Colon (tissue), 2 donors: Measurements from ENCODE around the gene KCND2.
"Not testable (repeated sequence)": the region's sequence is repeated elsewhere in the genome, so short reads cannot be mapped to it uniquely, and the experiment has no call there.

ENCODE experiments used
- FAIRE-seq: peaks from 2 replicates; lab custom pipeline; 2012; peaks lifted over from hg19 to GRCh38; lab: Jason Lieb, UNC
- donor health status: control.
- donor health status: control.

The KCND2 gene

GRCh38 chr7:120272701-120273475 lies at the start of gene KCND2:
Gene KCND2, plus strand, starts transcription at chr7:120273175.
- FAIRE-seq, result no peak

GRCh38 chr7:120226188-120226587 lies 46.8 kb upstream of the KCND2 start:
- FAIRE-seq, result no peak

- no peak for FAIRE-seq
Measured at GRCh38 chr7:120227255-120227654, 45.7 kb upstream of the KCND2 start.

- FAIRE-seq, result no peak
Measured at GRCh38 chr7:120229084-120229483, 43.9 kb upstream of the KCND2 start.

- no peak for FAIRE-seq
Measured at GRCh38 chr7:120233338-120233737, 39.6 kb upstream of the KCND2 start.

GRCh38 chr7:120240350-120240749 lies 32.6 kb upstream of the KCND2 start:
- not testable (repeated sequence) for FAIRE-seq

- no peak for FAIRE-seq
Measured at GRCh38 chr7:120241973-120242372, 31.0 kb upstream of the KCND2 start.

- FAIRE-seq, result no peak
Measured at GRCh38 chr7:120254845-120255244, 18.1 kb upstream of the KCND2 start.

- FAIRE-seq, result no peak
Measured at GRCh38 chr7:120256344-120257070, 16.5 kb upstream of the KCND2 start.

GRCh38 chr7:120259386-120259785 lies 13.6 kb upstream of the KCND2 start:
- no peak for FAIRE-seq

- no peak for FAIRE-seq
Measured at GRCh38 chr7:120260111-120260510, 12.9 kb upstream of the KCND2 start.

GRCh38 chr7:120272261-120272660 lies 714 bp upstream of the KCND2 start:
- no peak for FAIRE-seq

GRCh38 chr7:120273476-120273975 lies 551 bp downstream of the KCND2 start:
- no peak for FAIRE-seq

- FAIRE-seq, result no peak
Measured at GRCh38 chr7:120274482-120274881, 1.5 kb downstream of the KCND2 start.

GRCh38 chr7:120274899-120275298 lies 1.9 kb downstream of the KCND2 start:
- FAIRE-seq, result no peak

GRCh38 chr7:120276720-120277119 lies 3.7 kb downstream of the KCND2 start:
- FAIRE-seq, result no peak

- no peak for FAIRE-seq
Measured at GRCh38 chr7:120278773-120279172, 5.8 kb downstream of the KCND2 start.

- no peak for FAIRE-seq
Measured at GRCh38 chr7:120280743-120281142, 7.8 kb downstream of the KCND2 start.

- FAIRE-seq, result no peak
Measured at GRCh38 chr7:120293027-120293426, 20.1 kb downstream of the KCND2 start.

GRCh38 chr7:120302190-120302589 lies 29.2 kb downstream of the KCND2 start:
- FAIRE-seq, result no peak

GRCh38 chr7:120303105-120303504 lies 30.1 kb downstream of the KCND2 start:
- FAIRE-seq, result no peak

GRCh38 chr7:120304674-120305073 lies 31.7 kb downstream of the KCND2 start:
- no peak for FAIRE-seq

GRCh38 chr7:120307991-120308545 lies 35.1 kb downstream of the KCND2 start:
- FAIRE-seq, result no peak
